Inflammatory macrophage (primary cell): ENCODE data around the gene FRK.
A peak's percentile ranks its signal among the peaks of the same experiment; 100 is the strongest.
"Not testable (repeated sequence)": the region's sequence is repeated elsewhere in the genome, so short reads cannot be mapped to it uniquely, and the experiment has no call there.

Source experiments
- DNase-seq, 2 donors: peaks; one replicate each; pipeline ENCODE4 v3.0.0-alpha.2; 2020 to 2022
- total RNA-seq, 18 experiments: gene quantifications; one replicate each; lab custom pipeline; 2026; ENCODE audit warnings: mixed read lengths in 6 of 18, inconsistent platforms in 2 of 18; lab: John Stamatoyannopoulos, UW

Gene FRK, protein sequence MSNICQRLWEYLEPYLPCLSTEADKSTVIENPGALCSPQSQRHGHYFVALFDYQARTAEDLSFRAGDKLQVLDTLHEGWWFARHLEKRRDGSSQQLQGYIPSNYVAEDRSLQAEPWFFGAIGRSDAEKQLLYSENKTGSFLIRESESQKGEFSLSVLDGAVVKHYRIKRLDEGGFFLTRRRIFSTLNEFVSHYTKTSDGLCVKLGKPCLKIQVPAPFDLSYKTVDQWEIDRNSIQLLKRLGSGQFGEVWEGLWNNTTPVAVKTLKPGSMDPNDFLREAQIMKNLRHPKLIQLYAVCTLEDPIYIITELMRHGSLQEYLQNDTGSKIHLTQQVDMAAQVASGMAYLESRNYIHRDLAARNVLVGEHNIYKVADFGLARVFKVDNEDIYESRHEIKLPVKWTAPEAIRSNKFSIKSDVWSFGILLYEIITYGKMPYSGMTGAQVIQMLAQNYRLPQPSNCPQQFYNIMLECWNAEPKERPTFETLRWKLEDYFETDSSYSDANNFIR
- total RNA-seq = 0 to 0.74 (median 0.20) reads per million in 18 experiments

GRCh38 chr6:116060572-116061283, at the start of gene FRK:
TSS of gene FRK (minus strand) at chr6:116060891. CDS start at chr6:116060311, 580 bp downstream.
- DNase-seq = no peak

DNA sequence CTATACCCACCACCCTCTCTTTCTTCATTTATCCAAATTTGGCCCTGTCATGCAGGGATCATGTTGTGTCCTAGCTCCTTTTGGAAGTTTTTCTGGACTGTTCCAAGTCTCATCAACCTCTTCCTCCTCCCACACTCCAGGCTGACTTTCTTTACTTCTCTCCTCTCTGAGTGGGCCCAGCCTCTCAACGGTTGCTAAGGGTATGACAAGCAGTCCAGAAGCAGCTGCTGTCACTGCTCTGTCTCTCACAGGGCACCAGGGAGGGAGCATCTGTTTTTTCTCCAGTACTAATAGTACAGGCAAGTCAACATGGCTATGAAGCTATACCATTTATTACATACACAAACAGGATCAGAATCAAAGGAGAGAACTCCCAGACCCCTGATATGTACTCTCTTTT, 48.1 kb upstream of the FRK start:
- DNase-seq = no peak

- DNase-seq = no peak
Measured at GRCh38 chr6:116106146-116106545, 45.5 kb upstream of the FRK start.

GRCh38 chr6:116105247-116105646, 44.6 kb upstream of the FRK start:
- DNase-seq = no peak

GRCh38 chr6:116104636-116105035, 43.9 kb upstream of the FRK start:
- no peak for DNase-seq

DNA sequence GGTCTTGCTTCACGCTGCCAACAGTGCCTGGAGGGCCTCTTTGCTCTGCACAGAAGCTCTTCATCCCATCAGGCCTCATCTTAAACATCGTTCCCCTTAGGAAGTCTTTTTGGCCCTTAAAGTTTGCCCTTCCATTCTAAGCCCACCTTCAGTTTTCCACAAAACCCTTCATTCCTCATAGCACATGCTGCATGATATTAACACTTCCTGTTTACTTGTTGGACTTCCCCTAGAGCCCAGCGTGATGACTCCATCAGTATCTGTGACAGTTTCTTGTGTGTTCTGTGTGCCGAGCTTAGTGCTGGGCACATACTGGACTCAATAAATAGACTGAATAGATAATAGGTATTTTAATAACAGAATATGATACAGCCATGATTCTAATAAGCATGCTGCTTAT, 42.2 kb upstream of the FRK start:
- peak; percentile 9 to 46 for DNase-seq

DNA sequence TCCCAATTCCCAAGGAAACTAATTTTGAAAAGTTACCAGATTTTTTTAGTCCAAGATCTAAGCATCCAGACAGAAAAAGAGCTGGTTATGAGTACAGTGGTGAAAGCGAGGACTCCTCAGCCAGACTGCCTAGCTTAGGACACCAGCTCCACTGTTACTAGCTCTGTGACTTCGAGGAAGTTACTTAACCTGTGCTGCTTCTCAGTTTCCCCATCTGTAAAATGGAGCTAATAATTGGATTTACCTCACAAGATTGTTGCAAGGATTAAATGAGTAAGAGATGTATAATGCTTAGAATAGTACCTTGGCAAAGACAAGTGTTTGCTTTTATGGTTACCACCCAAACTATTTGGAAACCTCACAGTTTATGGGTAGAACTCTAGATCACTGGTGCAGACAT, 41.1 kb upstream of the FRK start:
- no peak for DNase-seq

DNA sequence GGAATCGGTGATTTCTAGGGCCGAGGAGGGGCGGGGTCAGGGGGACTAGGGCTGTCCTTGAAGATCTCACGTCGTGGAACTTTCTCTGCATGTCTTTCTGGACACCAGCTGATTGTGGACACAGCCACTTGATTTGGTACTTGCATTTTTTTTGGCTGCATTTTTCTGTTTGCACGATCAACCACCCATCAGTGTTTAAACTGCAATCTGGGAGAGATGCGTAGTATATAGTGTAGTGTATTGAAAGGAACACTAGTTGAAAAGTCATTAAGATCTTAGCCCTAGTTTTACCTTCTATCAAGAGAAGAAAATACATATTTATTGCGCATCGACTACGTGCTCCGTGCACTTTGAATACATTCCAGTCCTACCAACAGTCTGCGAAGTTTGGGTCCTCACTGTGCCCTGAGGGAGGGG, 40.6 kb upstream of the FRK start:
- DNase-seq = no peak

- DNase-seq = peak; percentile 66 to 75
Measured at GRCh38 chr6:116100419-116101301, 40.0 kb upstream of the FRK start, which contains the start of gene NT5DC1. TSS of gene NT5DC1 (plus strand) at chr6:116100853. CDS start at chr6:116100931, 78 bp downstream.

DNA sequence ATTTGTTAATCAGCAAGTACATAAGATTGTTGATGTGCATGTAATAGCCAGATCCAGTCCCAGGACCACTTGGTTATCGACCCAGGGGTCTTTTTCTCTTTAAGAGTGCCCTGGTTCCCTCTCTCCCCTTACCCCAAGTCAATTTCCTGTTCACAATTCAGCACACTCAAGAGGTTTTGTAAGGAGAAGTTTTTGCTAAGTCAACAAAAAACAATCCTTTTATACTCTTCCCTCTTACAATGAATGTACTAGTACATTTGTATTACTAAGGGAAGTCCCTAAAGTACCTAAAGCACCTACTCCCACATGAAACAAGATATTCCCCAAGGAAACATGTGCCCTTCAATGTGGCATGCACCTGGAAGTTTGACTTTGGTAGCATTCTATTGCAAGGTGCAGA, 38.3 kb upstream of the FRK start:
- no peak for DNase-seq

DNA sequence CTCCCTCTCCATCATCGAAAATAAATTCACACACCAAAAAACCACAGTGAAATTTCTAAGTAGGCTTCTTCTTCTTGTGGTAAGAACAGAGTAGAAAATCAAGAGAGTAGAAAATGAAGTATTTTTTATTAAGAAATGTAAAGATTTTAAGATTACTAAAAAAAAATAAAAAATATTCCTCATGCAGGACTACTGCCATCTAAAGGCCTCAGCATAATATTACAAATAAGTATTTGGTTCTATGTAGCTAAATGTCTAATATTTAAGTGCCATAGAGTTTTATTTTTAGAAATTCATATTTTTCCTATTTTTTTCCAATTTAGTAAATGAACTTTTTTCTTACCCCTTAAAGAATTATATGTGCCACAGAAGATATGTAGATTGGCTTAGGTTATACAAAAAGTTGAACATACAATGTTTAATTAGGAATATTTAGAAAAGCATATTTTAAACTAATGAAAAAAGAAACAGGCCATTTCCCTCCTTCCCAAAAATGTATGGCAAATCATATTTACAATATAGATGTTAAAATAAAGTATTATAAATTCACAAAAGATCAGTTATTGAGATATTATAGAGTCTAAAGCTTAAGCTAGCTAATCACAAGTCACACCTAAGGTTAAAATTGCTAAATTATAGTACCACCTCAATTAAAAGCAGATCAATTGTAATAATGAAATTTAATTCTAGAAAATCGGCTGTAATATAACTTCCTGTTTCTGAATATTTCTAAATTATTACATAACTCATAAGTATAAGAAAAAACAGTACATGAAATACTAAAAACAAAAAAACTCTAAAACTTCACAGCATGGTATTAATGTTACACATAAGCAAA, 36.5 kb upstream of the FRK start:
- DNase-seq = no peak

DNA sequence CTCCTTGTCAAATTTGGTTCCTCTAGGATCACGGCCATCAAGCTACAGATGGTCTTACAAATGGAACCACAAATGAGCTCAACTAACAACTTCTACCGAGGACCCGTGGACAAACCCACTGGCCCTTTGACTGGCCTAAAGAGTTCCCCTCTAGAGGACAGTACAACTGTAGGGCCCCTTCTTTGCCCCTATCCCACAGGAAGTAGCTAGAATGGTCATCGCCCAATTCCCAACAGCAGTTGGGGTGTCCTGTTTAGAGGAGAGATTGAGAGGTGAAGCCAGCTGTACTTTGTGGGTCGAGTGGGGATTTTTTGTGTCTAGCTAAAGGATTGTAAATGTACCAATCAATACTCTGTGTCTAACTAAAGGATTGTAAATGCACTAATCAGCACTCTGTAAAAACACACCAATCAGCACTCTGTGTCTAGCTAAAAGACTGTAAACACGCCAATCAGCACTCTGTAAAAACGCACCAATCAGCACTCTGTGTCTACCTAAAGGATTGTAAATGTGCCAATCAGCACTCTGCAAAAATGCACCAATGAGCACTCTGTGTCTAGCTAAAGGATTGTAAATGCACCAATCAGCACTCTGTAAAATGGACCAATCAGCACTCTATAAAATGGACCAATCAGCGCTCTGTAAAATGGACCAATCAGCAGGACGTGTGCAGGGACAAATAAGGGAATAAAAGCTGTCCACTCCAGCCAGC, 35.5 kb upstream of the FRK start:
- not testable (repeated sequence) for DNase-seq

DNA sequence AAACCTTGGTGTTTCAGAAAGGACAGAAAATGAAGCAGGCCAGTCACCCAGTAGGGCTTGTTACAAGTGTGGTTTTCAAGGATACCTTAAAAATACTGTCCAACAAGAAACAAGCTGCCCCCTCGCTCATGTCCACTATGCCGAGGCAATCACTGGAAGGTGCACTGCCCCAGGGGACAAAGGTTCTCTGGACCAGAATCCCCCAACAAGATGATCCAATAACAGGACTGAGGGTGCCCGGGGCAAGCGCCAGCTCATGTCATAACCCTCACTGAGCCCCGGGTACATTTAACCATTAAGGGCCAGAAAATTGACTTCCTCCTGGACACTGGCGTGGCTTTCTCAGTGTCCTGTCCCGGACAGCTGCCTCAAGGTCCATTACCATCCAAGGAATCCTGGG, 33.4 kb upstream of the FRK start:
- no peak for DNase-seq

- no peak for DNase-seq
Measured at GRCh38 chr6:116090251-116090650, 29.6 kb upstream of the FRK start.

GRCh38 chr6:116088946-116089345, 28.3 kb upstream of the FRK start:
- no peak for DNase-seq

GRCh38 chr6:116087437-116088027, 26.8 kb upstream of the FRK start:
- DNase-seq = no peak

DNA sequence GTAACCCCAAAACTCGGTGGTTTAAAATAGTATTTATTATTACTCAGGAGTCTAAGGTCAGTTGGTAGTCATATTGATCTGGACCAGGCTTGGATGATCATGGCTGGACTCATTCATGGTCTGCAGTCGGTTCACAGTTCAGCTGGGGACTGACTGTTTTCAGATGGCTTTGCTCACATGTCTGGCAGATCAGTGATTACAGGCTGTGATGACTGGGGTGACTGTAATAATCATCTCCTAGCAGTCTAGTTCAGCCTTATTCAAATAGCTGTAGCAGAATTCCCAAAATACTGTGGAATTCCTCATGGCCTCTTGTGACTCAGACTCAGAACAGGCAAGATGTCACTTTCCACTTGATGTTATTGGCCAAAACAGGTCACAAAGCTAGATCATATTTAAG, 23.6 kb upstream of the FRK start:
- no peak for DNase-seq

- DNase-seq = no peak
Measured at GRCh38 chr6:116083052-116083451, 22.4 kb upstream of the FRK start.

- DNase-seq = no peak
Measured at GRCh38 chr6:116078945-116079344, 18.3 kb upstream of the FRK start.

DNA sequence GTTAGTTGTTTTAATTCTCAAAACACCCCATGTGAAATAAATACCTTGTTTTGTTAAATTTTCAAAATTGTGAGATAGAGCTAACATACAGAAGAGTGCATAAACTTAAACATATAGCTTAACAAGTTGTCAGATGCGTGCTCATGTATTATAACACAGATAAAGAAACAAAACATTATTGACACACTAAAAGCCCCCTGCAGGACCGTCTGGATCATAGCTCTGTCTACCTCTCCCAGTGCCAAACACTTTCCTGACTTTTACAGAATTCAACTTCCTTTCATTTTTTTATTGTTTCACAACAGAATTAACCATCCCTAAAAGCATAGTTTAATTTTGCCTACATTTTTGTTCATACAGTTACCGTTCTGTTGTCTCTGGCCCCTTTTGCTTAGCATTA, 17.8 kb upstream of the FRK start:
- no peak for DNase-seq
